Activated CD8-positive, alpha-beta memory T cell treated with anti-CD3 and anti-CD28 coated beads, Interleukin-2, amount 10 ng/mL, durations not matched to agents 7 days and 5 days (primary cell): ENCODE data around the gene TNS3. TPM values are rescaled to one million over a fixed set of nuclear protein-coding genes. Genes with fewer than 3 reads are reported as not detected.

Experiments used
- ATAC-seq: fragments of 150-1000 bp; cut with Tn5 transposase; one replicate; pipeline ENCODE4 v1.10.0; 2021; ENCODE audit warnings: moderate library complexity
- CTCF ChIA-PET: fragments of 350-600 bp; sonication (Branson Sonifier 250); formaldehyde crosslinking; loops from one replicate; lab custom pipeline; 2021; ENCODE audit warnings: antibody characterized with exemption; lab: Charles Lee
- DNase-seq: peaks from one replicate; pipeline ENCODE4 v3.0.0-alpha.2; 2020
- H3K27ac Mint-ChIP-seq: one replicate; pipeline ENCODE4 v1.8.0; 2021; ENCODE audit warnings: mild to moderate bottlenecking, mixed read lengths
- H3K27me3 Mint-ChIP-seq: one replicate; pipeline ENCODE4 v1.8.0; 2021; ENCODE audit warnings: mixed read lengths
- H3K36me3 Mint-ChIP-seq: one replicate; pipeline ENCODE4 v1.8.0; 2021; ENCODE audit warnings: mild to moderate bottlenecking, mixed read lengths
- H3K4me1 Mint-ChIP-seq: one replicate; pipeline ENCODE4 v1.8.0; 2021; ENCODE audit warnings: mixed read lengths
- H3K4me3 Mint-ChIP-seq: one replicate; pipeline ENCODE4 v1.8.0; 2021; ENCODE audit warnings: mild to moderate bottlenecking, moderate library complexity, mixed read lengths
- H3K9me3 Mint-ChIP-seq: one replicate; pipeline ENCODE4 v1.8.0; 2022; ENCODE audit warnings: low read depth, mixed read lengths
- total RNA-seq, 2 experiments: library from RNA; stranded (reverse); gene quantifications; one replicate each; pipeline ENCODE4 v1.2.3, GENCODE V29; 2021

TNS3 gene
- total RNA-seq, 2 experiments from 2014 or later: 0.23 to 2.6 TPM

DNA sequence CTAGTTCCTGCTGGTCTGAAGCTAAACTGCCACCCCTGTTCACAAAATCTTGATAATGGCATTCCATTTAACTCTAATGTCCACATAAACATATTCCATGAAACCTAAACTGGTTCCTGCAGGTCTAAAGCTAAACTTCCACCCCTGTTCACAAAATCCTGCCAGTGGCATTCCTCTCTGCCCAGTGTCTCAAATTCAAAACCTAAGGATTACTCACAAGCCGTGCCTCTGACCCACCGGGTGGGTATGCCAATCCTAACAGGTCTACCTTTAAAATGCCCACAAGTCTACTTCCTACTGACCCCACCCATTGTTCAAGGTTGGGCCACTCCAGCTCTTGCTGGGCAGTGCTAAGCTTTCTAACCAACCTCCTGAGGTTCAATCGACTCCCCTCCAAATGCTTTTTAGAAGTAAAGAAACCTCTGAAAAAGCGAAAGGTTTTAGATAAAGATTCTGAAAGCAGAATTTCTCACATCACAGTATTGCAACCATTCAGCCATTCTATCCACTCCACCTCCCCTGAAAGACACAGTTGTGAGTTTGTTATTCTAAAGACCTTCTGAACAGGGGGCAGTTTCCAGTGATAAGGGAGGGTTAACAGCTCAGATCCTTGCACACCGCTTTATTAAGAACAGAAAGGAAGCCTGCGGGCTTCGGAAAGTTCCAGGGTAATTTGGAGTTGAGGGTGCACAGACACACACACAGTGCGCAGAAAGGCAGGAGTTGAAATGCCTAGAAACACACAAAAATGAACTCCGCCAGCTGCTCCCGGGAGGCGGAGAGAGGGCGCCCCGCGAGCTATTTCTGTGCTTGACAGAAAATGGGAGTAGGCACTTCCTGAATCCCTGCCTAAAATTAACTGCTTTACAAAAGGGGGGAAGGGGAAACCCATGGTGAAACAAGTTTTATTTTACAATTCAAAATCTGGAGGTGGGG lies 87.7 kb downstream of the TNS3 start:
- CTCF ChIA-PET: no interaction called here
- H3K9me3 Mint-ChIP-seq: no peaks in the 10 kb centered on the region
- ATAC-seq: no peak
- no peak for DNase-seq
- no peaks in the 10 kb centered on the region for H3K36me3 Mint-ChIP-seq
- H3K4me1 Mint-ChIP-seq: no peaks in the 10 kb centered on the region
- no peaks in the 10 kb centered on the region for H3K27me3 Mint-ChIP-seq
- H3K4me3 Mint-ChIP-seq: no peak overlapping the region
- H3K27ac Mint-ChIP-seq: no peak overlapping the region

DNA sequence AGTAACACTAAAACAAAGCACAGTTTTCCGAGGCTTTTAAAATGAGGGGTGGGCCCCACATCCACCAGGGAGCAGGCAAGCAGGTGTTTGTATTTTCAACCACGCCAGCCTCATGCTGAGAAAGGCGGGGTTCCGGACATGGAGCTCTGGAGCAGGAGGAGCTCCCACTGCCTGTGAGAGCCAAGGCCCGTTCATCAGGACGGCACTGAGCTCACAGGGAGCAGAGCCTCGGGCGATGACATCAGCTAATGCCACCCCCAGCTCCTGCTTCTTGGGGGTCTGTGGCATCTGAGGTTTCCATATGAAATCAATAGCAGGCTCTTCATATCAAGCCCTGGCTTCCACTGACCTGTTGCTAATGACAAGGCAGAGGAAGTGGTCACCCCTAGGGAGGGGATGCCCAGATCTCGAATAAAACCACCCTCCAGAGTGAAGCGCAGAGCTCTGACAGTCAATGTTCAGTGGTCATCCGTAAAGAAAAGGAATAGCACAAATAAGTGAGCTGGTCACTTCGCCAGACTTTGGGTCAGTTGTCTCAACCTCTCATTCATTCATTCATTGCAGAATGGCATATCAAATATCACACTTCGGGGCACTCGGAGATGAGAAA lies 89.1 kb downstream of the TNS3 start:
- H3K36me3 Mint-ChIP-seq: no peaks in the 10 kb centered on the region
- H3K9me3 Mint-ChIP-seq: no peaks in the 10 kb centered on the region
- DNase-seq (no peak), ATAC-seq (no peak)
- no peak overlapping the region for H3K4me3 Mint-ChIP-seq
- H3K4me1 Mint-ChIP-seq: no peaks in the 10 kb centered on the region
- H3K27me3 Mint-ChIP-seq: no peaks in the 10 kb centered on the region
- no peak overlapping the region for H3K27ac Mint-ChIP-seq
- CTCF ChIA-PET: no interaction called here

DNA sequence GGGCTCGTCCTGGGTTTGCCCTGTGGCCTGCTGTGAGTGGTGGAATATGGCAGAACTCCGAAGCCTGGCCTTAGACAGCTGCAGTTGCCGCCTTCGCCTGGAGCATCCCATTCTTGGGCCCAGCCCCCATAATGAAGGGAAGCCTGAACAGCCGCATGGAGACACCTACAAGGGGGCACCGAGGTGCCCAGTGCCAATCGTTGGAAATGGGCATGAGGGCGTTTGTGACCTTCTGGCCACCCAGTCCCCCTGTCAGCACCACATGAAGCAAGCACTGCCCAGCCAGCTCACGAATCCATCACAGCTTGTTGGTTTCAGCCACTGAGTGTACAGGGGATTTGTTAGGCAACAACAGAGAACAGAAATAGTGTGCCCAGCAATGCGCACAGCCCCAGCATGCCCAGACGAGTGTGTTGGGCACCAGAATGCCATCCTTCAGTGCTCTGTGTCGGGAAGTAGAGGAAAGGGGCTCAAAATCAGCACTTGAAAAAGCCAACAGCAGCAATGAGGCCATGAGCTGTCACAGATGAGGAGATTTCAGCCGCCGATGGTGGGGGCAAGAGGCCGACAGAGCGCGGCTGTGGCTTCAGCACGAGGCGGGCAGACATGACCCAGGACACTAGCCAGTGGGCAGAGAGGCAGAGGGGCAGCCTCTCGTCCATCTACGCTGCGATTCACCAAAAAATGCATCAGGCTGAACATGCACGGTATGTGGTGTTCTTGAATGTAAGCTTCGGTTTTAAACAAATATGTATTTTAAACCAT lies 91.2 kb downstream of the TNS3 start:
- ATAC-seq (no peak), DNase-seq (no peak)
- H3K4me1 Mint-ChIP-seq: no peaks in the 10 kb centered on the region
- H3K27me3 Mint-ChIP-seq: no peaks in the 10 kb centered on the region
- no peak overlapping the region for H3K27ac Mint-ChIP-seq
- CTCF ChIA-PET: no interaction called here
- no peak overlapping the region for H3K4me3 Mint-ChIP-seq
- H3K9me3 Mint-ChIP-seq: peaks cover 5% of the 10 kb centered on the region
- H3K36me3 Mint-ChIP-seq: no peaks in the 10 kb centered on the region

DNA sequence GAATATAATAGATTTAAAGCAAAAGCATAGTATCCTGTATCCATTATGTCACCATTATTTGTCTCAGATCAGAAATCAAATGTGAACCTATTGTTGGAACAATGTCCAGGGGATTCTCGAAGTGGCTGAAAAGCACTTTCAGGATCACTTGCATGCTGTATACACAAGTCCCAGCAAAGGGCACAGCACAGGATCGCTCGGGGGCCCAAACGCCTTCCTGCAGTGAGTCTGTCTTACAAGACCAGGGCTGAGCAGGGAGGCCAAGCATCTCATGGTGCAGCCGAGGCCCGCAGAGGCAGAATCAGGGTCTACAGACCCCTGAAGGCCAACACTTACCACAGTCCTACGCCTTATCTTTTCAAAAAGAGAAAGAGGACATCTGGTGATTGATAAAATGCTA lies 92.3 kb downstream of the TNS3 start:
- CTCF ChIA-PET: no interaction called here
- Mint-ChIP-seq H3K4me1 (no peaks in the 10 kb centered on the region), H3K9me3 (peaks cover 5% of the 10 kb centered on the region), H3K27me3 (no peaks in the 10 kb centered on the region), H3K27ac (no peak overlapping the region), H3K4me3 (no peak overlapping the region), H3K36me3 (no peaks in the 10 kb centered on the region)
- DNase-seq (no peak), ATAC-seq (no peak)

DNA sequence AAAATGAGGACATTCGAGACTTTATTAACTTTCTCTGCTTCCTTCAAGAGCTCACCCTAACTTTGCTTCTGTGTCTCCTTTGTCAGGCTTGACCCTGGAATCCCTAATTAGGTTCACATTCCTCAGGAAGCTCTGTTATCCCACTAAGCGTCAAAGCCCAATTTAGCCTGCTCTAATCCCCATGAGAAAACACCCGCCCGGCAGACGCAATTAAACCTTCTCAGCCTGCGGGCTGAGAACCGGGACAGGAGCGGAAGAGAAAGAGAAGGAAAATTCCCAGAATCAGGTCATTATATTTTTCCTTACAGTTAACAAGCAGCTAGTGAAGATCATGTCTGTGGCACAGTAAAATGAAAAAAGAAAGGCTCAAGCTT lies 93.0 kb downstream of the TNS3 start:
- H3K4me3 Mint-ChIP-seq: no peak overlapping the region
- DNase-seq: no peak
- no peaks in the 10 kb centered on the region for H3K36me3 Mint-ChIP-seq
- H3K27ac Mint-ChIP-seq: no peak overlapping the region
- no peaks in the 10 kb centered on the region for H3K27me3 Mint-ChIP-seq
- H3K9me3 Mint-ChIP-seq: peaks cover 5% of the 10 kb centered on the region
- ATAC-seq: no peak
- CTCF ChIA-PET: no interaction called here
- no peaks in the 10 kb centered on the region for H3K4me1 Mint-ChIP-seq

DNA sequence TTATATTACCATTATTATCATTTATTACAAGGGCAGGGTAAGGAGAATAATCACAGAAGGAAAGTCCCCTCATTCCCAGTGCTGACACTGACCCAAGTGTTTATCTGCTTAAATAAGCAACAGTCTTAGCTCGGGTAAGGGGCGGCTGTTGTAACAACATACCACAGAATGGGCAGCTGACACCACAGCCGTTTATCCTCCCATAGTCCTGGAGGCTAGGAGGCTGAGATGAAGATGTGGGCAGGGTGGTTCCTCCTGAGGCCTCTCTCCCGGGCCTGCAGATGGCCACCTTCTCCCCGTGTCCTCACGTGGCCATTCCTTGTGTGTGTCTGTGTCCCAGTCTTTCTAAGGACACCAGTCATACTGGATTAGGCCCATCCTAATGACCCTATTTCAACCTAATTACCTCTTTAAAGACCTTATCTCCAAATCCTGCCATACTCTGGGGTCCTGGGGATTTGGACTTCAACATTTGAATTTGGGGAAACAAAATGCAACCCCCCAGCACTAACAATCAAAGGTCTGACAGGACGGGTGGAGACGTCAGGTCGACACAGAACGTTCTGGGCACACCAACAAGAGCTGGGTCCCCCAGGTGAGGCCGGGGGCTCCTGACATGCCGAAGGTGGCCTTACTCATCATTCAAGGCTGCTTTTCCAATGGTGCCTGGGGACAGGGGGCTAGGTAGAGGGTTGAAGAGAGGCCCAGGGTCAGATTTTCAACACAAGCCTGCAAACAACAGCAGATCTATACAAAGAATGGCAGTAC lies 93.5 kb downstream of the TNS3 start:
- no peak for ATAC-seq
- Mint-ChIP-seq H3K4me1 (no peaks in the 10 kb centered on the region), H3K4me3 (no peak overlapping the region), H3K9me3 (peaks cover 5% of the 10 kb centered on the region), H3K36me3 (no peaks in the 10 kb centered on the region), H3K27me3 (no peaks in the 10 kb centered on the region), H3K27ac (no peak overlapping the region)
- CTCF ChIA-PET: no interaction called here
- no peak for DNase-seq

DNA sequence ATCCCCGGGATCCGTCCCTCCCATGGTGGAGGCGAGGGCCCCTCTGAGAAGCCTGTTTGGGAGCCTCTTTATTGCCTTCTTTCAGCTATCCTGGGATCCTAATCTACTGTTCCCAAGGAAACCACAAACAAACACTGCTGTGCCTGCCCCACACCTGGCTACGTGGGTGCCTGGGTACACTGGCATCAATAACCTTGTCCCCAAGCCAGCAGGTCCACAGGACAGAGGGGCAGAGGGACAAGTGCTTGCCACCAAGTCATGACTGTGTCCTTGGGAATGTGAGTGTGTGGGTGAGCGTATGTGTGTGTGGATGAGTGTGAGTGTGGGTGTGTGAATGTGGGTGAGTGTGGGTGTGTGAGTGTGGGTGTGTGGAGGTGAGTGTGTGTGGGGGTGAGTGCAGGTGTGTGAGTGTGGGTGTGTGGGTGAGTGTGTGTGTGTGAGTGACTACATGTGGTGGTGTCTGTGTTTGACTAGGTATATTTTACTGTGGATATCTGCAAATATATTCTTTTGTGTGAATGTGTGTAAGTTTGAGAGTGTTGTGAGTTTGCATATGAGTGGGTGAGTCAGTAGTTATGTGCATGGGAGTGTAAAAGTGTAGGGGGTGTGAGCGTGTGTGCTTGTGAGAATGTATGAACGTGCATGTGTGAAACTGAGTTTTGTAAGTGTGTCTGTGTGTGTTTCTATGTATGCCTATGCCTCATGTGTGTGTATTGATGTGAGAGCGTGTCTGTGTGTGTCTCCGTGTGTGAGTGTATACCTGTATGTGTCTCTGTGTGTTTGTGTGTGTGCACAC lies 96.1 kb downstream of the TNS3 start:
- Mint-ChIP-seq H3K27ac (no peak overlapping the region), H3K4me3 (no peak overlapping the region), H3K36me3 (no peaks in the 10 kb centered on the region), H3K9me3 (peaks cover 8% of the 10 kb centered on the region), H3K4me1 (no peaks in the 10 kb centered on the region), H3K27me3 (no peaks in the 10 kb centered on the region)
- CTCF ChIA-PET: no interaction called here
- ATAC-seq (no peak), DNase-seq (no peak)

DNA sequence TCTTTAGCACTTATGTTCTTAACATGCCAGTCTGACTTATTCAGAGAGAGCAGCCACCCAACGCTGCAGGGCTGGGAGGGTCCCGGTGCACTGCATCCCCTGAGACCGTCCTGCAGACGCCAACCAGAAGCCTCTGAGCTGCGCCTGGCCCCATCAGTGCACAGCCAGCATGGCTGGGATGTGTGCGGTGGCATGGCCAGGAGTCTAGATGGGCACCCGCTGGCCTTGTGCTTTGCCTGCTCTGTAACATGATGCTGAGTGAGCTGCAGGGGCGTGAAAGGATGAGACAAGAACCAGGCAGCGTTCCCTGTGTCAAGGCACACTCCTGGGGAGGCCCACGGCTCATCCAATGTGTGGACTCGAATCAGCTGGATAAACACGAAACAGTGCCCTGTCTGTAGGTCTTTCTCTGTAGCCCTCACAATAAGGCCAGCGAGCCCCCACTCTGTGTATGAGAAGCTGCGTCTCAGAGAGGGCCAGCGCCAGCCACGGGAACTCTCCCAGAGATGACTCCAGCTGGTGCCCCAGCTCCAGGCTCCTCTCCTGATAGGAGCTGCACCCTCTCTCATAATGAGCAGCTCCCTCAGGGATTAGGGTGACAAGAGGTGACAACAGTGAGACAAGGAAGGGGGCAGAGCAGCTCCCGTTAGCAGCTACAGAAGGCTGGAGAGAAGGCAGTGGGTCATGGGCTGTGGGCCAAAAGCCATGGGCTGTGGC lies 96.8 kb downstream of the TNS3 start:
- Mint-ChIP-seq H3K9me3 (peaks cover 8% of the 10 kb centered on the region), H3K4me1 (no peaks in the 10 kb centered on the region), H3K27me3 (no peaks in the 10 kb centered on the region), H3K4me3 (no peak overlapping the region), H3K36me3 (no peaks in the 10 kb centered on the region), H3K27ac (no peak overlapping the region)
- DNase-seq (no peak), ATAC-seq (no peak)
- CTCF ChIA-PET: no interaction called here

DNA sequence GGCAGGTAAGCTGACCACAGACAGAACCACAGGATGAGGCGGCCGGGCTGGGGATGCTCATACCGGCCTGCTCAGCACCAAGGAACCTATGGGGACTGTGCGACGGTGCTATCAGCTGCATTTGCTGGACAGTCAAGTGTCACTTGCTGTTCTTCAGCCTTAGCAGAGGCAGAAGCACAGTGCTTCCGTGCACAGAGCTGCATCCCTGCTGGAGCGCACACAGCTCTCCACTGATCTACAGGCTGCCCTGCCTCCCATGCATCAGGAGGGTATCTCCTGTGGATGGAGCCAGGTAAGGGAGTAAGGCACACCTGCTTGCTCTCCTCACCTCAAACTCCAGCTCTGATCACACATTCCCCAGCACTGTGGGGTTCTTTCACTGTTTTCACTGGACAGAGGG lies 97.5 kb downstream of the TNS3 start:
- no peak for DNase-seq
- no peak for ATAC-seq
- H3K4me1 Mint-ChIP-seq: no peaks in the 10 kb centered on the region
- CTCF ChIA-PET: no interaction called here
- H3K27me3 Mint-ChIP-seq: no peaks in the 10 kb centered on the region
- H3K36me3 Mint-ChIP-seq: no peaks in the 10 kb centered on the region
- no peak overlapping the region for H3K27ac Mint-ChIP-seq
- peaks cover 8% of the 10 kb centered on the region for H3K9me3 Mint-ChIP-seq
- H3K4me3 Mint-ChIP-seq: no peak overlapping the region

DNA sequence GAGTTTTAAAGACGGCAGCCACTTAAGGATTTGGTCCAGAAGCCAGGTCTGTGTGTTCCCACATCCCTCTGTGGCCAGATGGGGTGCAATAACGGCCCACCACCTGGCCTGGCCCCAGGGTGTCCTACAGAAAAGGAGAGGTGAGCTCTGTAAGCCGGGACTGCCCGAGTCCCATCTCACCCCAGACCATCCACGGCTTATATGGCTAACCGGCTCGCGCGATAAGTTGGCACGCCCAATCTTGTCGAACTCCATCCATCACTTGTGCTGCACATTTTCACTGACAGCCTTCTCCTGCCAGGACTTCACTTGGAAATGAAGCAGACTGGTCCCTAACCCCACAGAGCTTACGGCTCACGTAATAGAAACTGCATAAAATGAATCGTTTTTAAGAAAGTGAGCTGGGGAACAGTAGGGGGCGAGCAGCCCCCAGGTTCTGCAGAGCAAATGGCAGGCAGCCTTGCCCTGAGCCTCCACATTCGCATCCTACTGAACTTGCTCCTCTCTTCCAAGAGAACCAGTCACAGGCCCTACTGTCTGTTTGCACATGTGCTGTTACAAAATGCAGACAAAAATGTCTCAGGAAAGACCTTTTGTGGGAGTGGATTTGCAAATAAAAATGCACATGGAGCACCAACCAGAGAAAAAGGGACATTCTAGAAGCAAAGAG lies 98.2 kb downstream of the TNS3 start:
- H3K27me3 Mint-ChIP-seq: no peaks in the 10 kb centered on the region
- DNase-seq (no peak), ATAC-seq (no peak)
- CTCF ChIA-PET: no interaction called here
- no peak overlapping the region for H3K27ac Mint-ChIP-seq
- no peaks in the 10 kb centered on the region for H3K36me3 Mint-ChIP-seq
- no peaks in the 10 kb centered on the region for H3K4me1 Mint-ChIP-seq
- no peak overlapping the region for H3K4me3 Mint-ChIP-seq
- peaks cover 8% of the 10 kb centered on the region for H3K9me3 Mint-ChIP-seq

DNA sequence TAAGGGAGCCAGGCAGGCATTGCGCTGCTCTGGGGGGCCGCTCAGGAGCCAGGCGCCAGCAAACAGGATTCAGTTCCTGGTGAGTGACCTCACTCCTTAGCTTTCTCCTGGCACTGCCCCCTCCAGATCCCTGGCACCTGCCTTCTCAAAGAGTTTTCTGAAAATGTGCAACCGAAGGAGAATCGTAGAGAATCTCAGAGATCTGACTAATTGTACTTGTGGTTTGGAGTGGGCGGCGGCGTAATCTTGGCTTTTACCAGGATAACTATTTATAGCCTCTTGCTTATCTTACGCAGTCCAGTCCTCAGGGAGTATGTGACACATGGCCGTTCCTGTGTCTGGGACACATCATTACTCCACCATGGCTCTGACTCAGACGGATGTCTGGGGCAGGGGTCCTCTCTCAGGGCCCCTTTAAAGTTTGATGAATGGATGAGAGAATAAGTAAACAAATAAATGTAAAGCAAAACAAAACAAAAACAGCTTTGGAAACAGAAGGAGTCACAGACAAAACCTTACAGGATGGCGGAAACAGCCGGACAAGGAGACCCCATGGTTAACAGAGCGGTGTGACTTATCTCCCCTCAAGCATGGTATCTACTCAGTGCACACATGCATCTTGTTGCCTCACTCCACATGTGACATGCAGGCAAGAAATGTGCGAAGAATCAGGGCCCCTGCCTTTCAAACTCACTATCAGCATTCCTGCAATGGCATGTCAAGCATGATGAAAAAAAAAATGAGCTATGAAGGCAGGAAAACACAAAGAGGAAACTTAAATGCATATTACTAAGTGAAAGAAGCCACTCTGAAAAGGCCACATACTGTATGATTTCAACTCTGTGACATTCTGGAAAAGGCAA lies 99.7 kb downstream of the TNS3 start:
- Mint-ChIP-seq H3K4me1 (no peaks in the 10 kb centered on the region), H3K4me3 (no peak overlapping the region), H3K36me3 (no peaks in the 10 kb centered on the region), H3K27ac (no peak overlapping the region), H3K9me3 (peaks cover 8% of the 10 kb centered on the region), H3K27me3 (no peaks in the 10 kb centered on the region)
- ATAC-seq (no peak), DNase-seq (no peak)
- CTCF ChIA-PET: no interaction called here
